GM23338 (cell line): ENCODE measurements around the gene STIM2. TPM values are rescaled to one million over a fixed set of nuclear protein-coding genes. Genes with fewer than 3 reads are reported as not detected.

ENCODE experiments used
- ATAC-seq: fragments of 200-7000 bp; cut with Tn5 transposase; 3 replicates; pipeline ENCODE4 v1.9.1; 2020
- DNase-seq: peaks from one replicate; pipeline ENCODE4 v3.0.0-alpha.2; 2015; ENCODE audit warnings: low spot score
- H2AFZ ChIP-seq: fragments of 200-600 bp; sonication (generic); 2 replicates; pipeline ENCODE4 v1.8.0; 2016; ENCODE audit warnings: antibody characterized with exemption, mild to moderate bottlenecking, moderate library complexity
- H3F3A ChIP-seq: fragments of 200-600 bp; sonication (generic); replicated peaks from 2 replicates; pipeline ENCODE4 v1.8.0; 2017; ENCODE audit warnings: antibody characterized with exemption, mixed run types, low read depth
- H3K27ac ChIP-seq: fragments of 200-600 bp; sonication (generic); 2 replicates; pipeline ENCODE4 v1.6.1; 2016; ENCODE audit warnings: low read depth
- H3K27me3 ChIP-seq: fragments of 200-600 bp; sonication (generic); 2 replicates; pipeline ENCODE4 v1.8.0; 2016; ENCODE audit warnings: mild to moderate bottlenecking, mixed run types, moderate library complexity; ENCODE audit not compliant: insufficient read depth
- H3K36me3 ChIP-seq: fragments of 200-600 bp; sonication (generic); 2 replicates; pipeline ENCODE4 v1.8.0; 2016; ENCODE audit warnings: mild to moderate bottlenecking; ENCODE audit not compliant: insufficient read depth
- H3K4me1 ChIP-seq: fragments of 200-600 bp; sonication (generic); 2 replicates; pipeline ENCODE4 v1.8.0; 2016; ENCODE audit warnings: mild to moderate bottlenecking, moderate library complexity; ENCODE audit not compliant: insufficient read depth
- H3K4me2 ChIP-seq: fragments of 200-600 bp; sonication (generic); 2 replicates; pipeline ENCODE4 v1.7.1; 2017; ENCODE audit warnings: mixed run types
- H3K4me3 ChIP-seq: fragments of 200-600 bp; sonication (generic); 2 replicates; pipeline ENCODE4 v1.6.1; 2016; ENCODE audit warnings: mixed run types
- H3K79me2 ChIP-seq: fragments of 200-600 bp; sonication (generic); replicated peaks from 2 replicates; pipeline ENCODE4 v1.8.0; 2017; ENCODE audit warnings: mild to moderate bottlenecking; ENCODE audit not compliant: insufficient read depth
- H3K9me2 ChIP-seq: fragments of 200-600 bp; sonication (generic); 2 replicates; pipeline ENCODE4 v1.8.0; 2017; ENCODE audit not compliant: insufficient read depth
- H4K20me1 ChIP-seq: fragments of 200-600 bp; sonication (generic); replicated peaks from 2 replicates; pipeline ENCODE4 v1.8.0; 2017; ENCODE audit warnings: mild to moderate bottlenecking; ENCODE audit not compliant: insufficient read depth
- H3K27ac Mint-ChIP-seq: 2 replicates; pipeline ENCODE4 v1.8.0; 2020; ENCODE audit warnings: inconsistent platforms, mild to moderate bottlenecking, moderate library complexity, mixed read lengths
- H3K27me3 Mint-ChIP-seq: 3 replicates; pipeline ENCODE4 v1.8.0; 2022; ENCODE audit warnings: low read depth, mild to moderate bottlenecking, moderate library complexity, mixed read lengths, inconsistent platforms; ENCODE audit not compliant: insufficient read depth, poor library complexity
- H3K36me3 Mint-ChIP-seq: 3 replicates; pipeline ENCODE4 v1.8.0; 2021; ENCODE audit warnings: low read depth, mild to moderate bottlenecking, inconsistent platforms, moderate library complexity, mixed read lengths
- H3K4me1 Mint-ChIP-seq: 3 replicates; pipeline ENCODE4 v1.8.0; 2020; ENCODE audit warnings: mild to moderate bottlenecking, inconsistent platforms, mixed read lengths
- H3K4me3 Mint-ChIP-seq: 3 replicates; pipeline ENCODE4 v1.8.0; 2021; ENCODE audit warnings: moderate library complexity, mild to moderate bottlenecking, inconsistent platforms, mixed read lengths
- H3K9me3 Mint-ChIP-seq: 3 replicates; pipeline ENCODE4 v1.8.0; 2020; ENCODE audit warnings: moderate library complexity, mild to moderate bottlenecking, inconsistent platforms, mixed read lengths
- CREB1 ChIP-seq: fragments of 250-450 bp; sonication (Bioruptor Pico); IDR thresholded peaks from 2 replicates; pipeline ENCODE4 v1.5.0; 2020; ENCODE audit warnings: low read depth, mild to moderate bottlenecking, moderate library complexity
- EZH2 ChIP-seq: fragments of 200-600 bp; sonication (generic); IDR thresholded peaks from one replicate; pipeline ENCODE4 v1.8.0; 2017; ENCODE audit warnings: antibody characterized with exemption, mild to moderate bottlenecking, low read depth; ENCODE audit not compliant: unreplicated experiment
- EZH2phosphoT487 ChIP-seq: fragments of 200-600 bp; sonication (generic); IDR thresholded peaks from one replicate; pipeline ENCODE4 v1.8.1; 2018; ENCODE audit warnings: antibody characterized with exemption; ENCODE audit not compliant: unreplicated experiment
- JUNB ChIP-seq: IDR thresholded peaks from one replicate; pipeline ENCODE4 v1.6.1; 2016; ENCODE audit warnings: antibody characterized with exemption; ENCODE audit not compliant: unreplicated experiment
- POLR2AphosphoS5 ChIP-seq: IDR thresholded peaks from 2 replicates; pipeline ENCODE4 v1.6.1; 2016; ENCODE audit warnings: antibody characterized with exemption, low read depth
- REST ChIP-seq: IDR thresholded peaks from one replicate; pipeline ENCODE4 v1.6.1; 2018; ENCODE audit warnings: antibody characterized with exemption; ENCODE audit not compliant: unreplicated experiment
- STAT1 ChIP-seq: IDR thresholded peaks from one replicate; pipeline ENCODE4 v1.6.1; 2016; ENCODE audit warnings: antibody characterized with exemption; ENCODE audit not compliant: unreplicated experiment
- ZNF331 ChIP-seq: fragments of 250-450 bp; sonication (Bioruptor Pico); IDR thresholded peaks from 2 replicates; pipeline ENCODE4 v1.5.0; 2020; ENCODE audit warnings: low read depth, mild to moderate bottlenecking, moderate library complexity
- ZNF462 ChIP-seq: fragments of 250-450 bp; sonication (Bioruptor Pico); IDR thresholded peaks from 2 replicates; pipeline ENCODE4 v1.5.0; 2020; ENCODE audit warnings: mild to moderate bottlenecking, moderate library complexity
- polyA plus RNA-seq: library from polyadenylated mRNA; unstranded; fragments of >200 nt; fragmentation: Nextera tagmentation; extraction: Ambion mirVana; gene quantifications from 2 replicates; pipeline ENCODE4 v1.2.1, GENCODE V29; 2016
- total RNA-seq: library from RNA; depleted of rRNA; stranded (reverse); fragments of >200 nt; shearing (Covaris generic); gene quantifications from 2 replicates; pipeline ENCODE4 v1.2.3, GENCODE V29; 2014

The STIM2 gene
- total and polyA plus RNA-seq, 2 experiments from 2014 or later, result 13.1 to 17.8 TPM

DNA sequence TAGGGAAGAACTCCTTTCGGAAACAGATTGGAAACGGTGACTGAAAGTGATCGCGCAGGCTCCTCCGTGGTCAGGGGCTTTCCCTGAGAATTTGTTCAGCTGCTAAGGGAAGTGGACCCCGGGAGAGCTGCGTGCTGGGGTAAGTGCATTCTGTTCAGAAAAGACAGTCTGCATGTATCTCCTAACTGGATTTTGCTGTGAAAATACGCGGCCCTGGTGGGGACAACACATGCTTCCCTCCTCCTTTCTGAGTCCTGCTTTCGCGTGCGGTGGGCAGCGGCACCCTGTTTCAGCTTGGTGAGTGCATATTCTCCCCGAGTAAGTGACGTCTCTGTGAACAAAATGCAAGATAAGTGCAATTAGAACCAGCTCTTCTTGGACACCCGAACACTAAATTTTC lies 195.6 kb downstream of the STIM2 start:
- Histone ChIP-seq H3K36me3 (no peaks in the 10 kb centered on the region), H3K9me2 (no peaks in the 10 kb centered on the region), H3K4me2 (no peak overlapping the region), H3K79me2 (no peaks in the 10 kb centered on the region), H3K4me3 (no peak overlapping the region), H3K27me3 (no peaks in the 10 kb centered on the region), H2AFZ (peak overlapping the region; percentile 38; the same call in 1 of the 2 replicates), H3K27ac (no peak overlapping the region), H4K20me1 (no peaks in the 10 kb centered on the region), H3F3A (no peaks in the 10 kb centered on the region), H3K4me1 (peaks cover 11% of the 10 kb centered on the region; the same call in 1 of the 2 replicates)
- ATAC-seq (no peak), DNase-seq (no peak)
- H3K4me3 Mint-ChIP-seq, result no peak overlapping the region
- no peak for TF ChIP-seq CREB1 (CRISPR knock-in tag)
- H3K9me3 Mint-ChIP-seq, result no peaks in the 10 kb centered on the region
- H3K27ac Mint-ChIP-seq, result no peak overlapping the region
- peaks cover 14% of the 10 kb centered on the region for H3K4me1 Mint-ChIP-seq
- H3K27me3 Mint-ChIP-seq, result peaks cover 2% of the 10 kb centered on the region
- H3K36me3 Mint-ChIP-seq, result no peaks in the 10 kb centered on the region

DNA sequence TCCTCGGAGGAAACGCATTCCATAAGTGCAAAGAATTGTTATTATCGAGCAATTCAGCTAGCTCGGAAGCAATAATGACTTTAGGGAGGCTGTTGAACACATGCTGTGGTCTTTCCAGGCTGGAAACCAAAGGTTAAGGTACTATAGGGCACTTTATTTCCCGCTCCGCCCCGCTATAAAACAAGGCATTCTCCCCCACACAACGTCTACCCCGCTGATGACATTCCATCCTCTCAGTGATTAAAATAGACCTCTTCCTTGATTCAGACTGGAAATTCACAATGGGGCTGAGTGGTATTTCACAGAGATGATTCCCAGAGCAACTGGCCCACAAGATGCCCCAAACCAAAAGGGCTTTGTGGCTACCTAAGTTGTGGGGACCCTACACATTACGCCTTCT lies 196.4 kb downstream of the STIM2 start:
- Mint-ChIP-seq H3K9me3 (no peaks in the 10 kb centered on the region), H3K27ac (no peak overlapping the region), H3K36me3 (no peaks in the 10 kb centered on the region), H3K27me3 (peaks cover 2% of the 10 kb centered on the region), H3K4me1 (peaks cover 18% of the 10 kb centered on the region), H3K4me3 (no peak overlapping the region)
- H3F3A ChIP-seq, result no peaks in the 10 kb centered on the region
- DNase-seq (no peak), ATAC-seq (no peak)
- TF ChIP-seq STAT1 (no peak), CREB1 (CRISPR knock-in tag) (no peak), POLR2AphosphoS5 (no peak), EZH2phosphoT487 (no peak), ZNF462 (no peak), JUNB (no peak), ZNF331 (CRISPR knock-in tag) (no peak), REST (no peak), EZH2 (no peak)
- H3K27me3 ChIP-seq, result no peaks in the 10 kb centered on the region
- H3K79me2 ChIP-seq, result no peaks in the 10 kb centered on the region
- H3K27ac ChIP-seq, result no peak overlapping the region
- H3K4me2 ChIP-seq, result no peak overlapping the region
- no peak overlapping the region for H3K4me3 ChIP-seq
- H3K4me1 ChIP-seq, result peaks cover 16% of the 10 kb centered on the region; the same call in 1 of the 2 replicates
- no peaks in the 10 kb centered on the region for H3K36me3 ChIP-seq
- no peak overlapping the region for H2AFZ ChIP-seq
- no peaks in the 10 kb centered on the region for H4K20me1 ChIP-seq
- no peaks in the 10 kb centered on the region for H3K9me2 ChIP-seq
